Measurements from ENCODE around the gene MAP3K6. TPM values are rescaled to one million over a fixed set of nuclear protein-coding genes. Genes with fewer than 3 reads are reported as not detected.

MAP3K6 gene
- total and polyA plus RNA-seq, 11 donors = 21.1 to 77.0 (median 47.5) TPM

- no peak for TF ChIP-seq POLR2A (IDR thresholded peaks at IDR 0.05)
- no peak for TF ChIP-seq CTCF (IDR thresholded peaks at IDR 0.05)
- WGBS, 4 donors = 75 to 85% (median 82%) methylated on average over 6 to 18 of the region's 18 CpGs
- Histone ChIP-seq H3K27ac (no peak overlapping the region), H3K9me3 (no peaks in the 10 kb centered on the region), H3K4me1 (peaks cover 0 to 31% (median 1%) of the 10 kb centered on the region in 12 donors), H3K36me3 (no peaks in the 10 kb centered on the region), H3K4me3 (no peak overlapping the region), H3K27me3 (peaks cover 0 to 5% (median 0%) of the 10 kb centered on the region in 9 donors)
- ATAC-seq = no peak
- intact Hi-C loops (cut with DNase I) = loop anchor here in 1 of 10 donors (10.0 kb wide), 1 partner anchor 277 kb away; no protein-coding TSS in a partner anchor
- no peak for DNase-seq
Observed at GRCh38 chr1:27381969-27382762, 15.4 kb upstream of the MAP3K6 start.

- H3K4me1 ChIP-seq = peaks cover 0 to 33% (median 4%) of the 10 kb centered on the region in 12 donors
- ATAC-seq (peak in 3 of 4 donors; percentile 14 to 43 (median 23)), DNase-seq (peak in 1 of 5 donors; percentile 61)
- no peak overlapping the region for H3K4me3 ChIP-seq
- 77 to 83% (median 80%) methylated on average over 10 to 12 of the region's 12 CpGs for WGBS, 4 donors
- no peaks in the 10 kb centered on the region for H3K36me3 ChIP-seq
- no peak overlapping the region for H3K27ac ChIP-seq
- peaks cover 0 to 5% (median 0%) of the 10 kb centered on the region in 9 donors for H3K27me3 ChIP-seq
- intact Hi-C loops (cut with DNase I) = loop anchor here in 1 of 10 donors (10.0 kb wide), 1 partner anchor 276 kb away; no protein-coding TSS in a partner anchor
- no peaks in the 10 kb centered on the region for H3K9me3 ChIP-seq
- TF ChIP-seq POLR2A (IDR thresholded peaks at IDR 0.05) = no peak
- no peak for TF ChIP-seq CTCF (IDR thresholded peaks at IDR 0.05)
Observed at GRCh38 chr1:27380766-27381733, 14.3 kb upstream of the MAP3K6 start.

- ATAC-seq = peak in 1 of 4 donors; percentile 8
- no peak for TF ChIP-seq POLR2A (IDR thresholded peaks at IDR 0.05)
- no peak for TF ChIP-seq CTCF (IDR thresholded peaks at IDR 0.05)
- 79 to 94% (median 89%) methylated on average over 4 of the region's 4 CpGs for WGBS, 4 donors
Observed at GRCh38 chr1:27380224-27380623, 13.5 kb upstream of the MAP3K6 start.

More at GRCh38 chr1:27380224-27380623, 13.5 kb upstream of the MAP3K6 start:
- Histone ChIP-seq H3K4me1 (peaks cover 0 to 41% (median 7%) of the 10 kb centered on the region in 12 donors), H3K4me3 (no peak overlapping the region), H3K27me3 (peaks cover 0 to 5% (median 0%) of the 10 kb centered on the region in 9 donors), H3K36me3 (no peaks in the 10 kb centered on the region), H3K27ac (no peak overlapping the region), H3K9me3 (no peaks in the 10 kb centered on the region)
- no peak for DNase-seq
- intact Hi-C loops (cut with DNase I) = loop anchor here in 1 of 10 donors (10.0 kb wide), 1 partner anchor 275 kb away; no protein-coding TSS in a partner anchor
